Glutamatergic neuron (in vitro differentiated cells): ENCODE measurements around the gene TOMM40. TPM values are rescaled to one million over a fixed set of nuclear protein-coding genes. Genes with fewer than 3 reads are reported as not detected.

Experiments used
- DNase-seq: peaks from one replicate; pipeline ENCODE4 v3.0.0; 2022
- H3K27ac Mint-ChIP-seq: one replicate; pipeline ENCODE4 v1.8.0; 2020; ENCODE audit warnings: mild to moderate bottlenecking, mixed read lengths, inconsistent platforms; ENCODE audit not compliant: unreplicated experiment
- H3K27me3 Mint-ChIP-seq: one replicate; pipeline ENCODE4 v1.8.0; 2020; ENCODE audit warnings: mild to moderate bottlenecking, moderate library complexity, mixed read lengths, inconsistent platforms; ENCODE audit not compliant: unreplicated experiment
- H3K36me3 Mint-ChIP-seq: one replicate; pipeline ENCODE4 v1.8.0; 2020; ENCODE audit warnings: mild to moderate bottlenecking, mixed read lengths, inconsistent platforms; ENCODE audit not compliant: unreplicated experiment
- H3K4me1 Mint-ChIP-seq: one replicate; pipeline ENCODE4 v1.8.0; 2020; ENCODE audit warnings: mild to moderate bottlenecking, low read depth, mixed read lengths, inconsistent platforms; ENCODE audit not compliant: unreplicated experiment
- H3K4me3 Mint-ChIP-seq: one replicate; pipeline ENCODE4 v1.8.0; 2020; ENCODE audit warnings: mild to moderate bottlenecking, mixed read lengths, inconsistent platforms; ENCODE audit not compliant: unreplicated experiment
- H3K9me3 Mint-ChIP-seq: one replicate; pipeline ENCODE4 v1.8.0; 2020; ENCODE audit warnings: mild to moderate bottlenecking, moderate library complexity, mixed read lengths, inconsistent platforms; ENCODE audit not compliant: unreplicated experiment
- CTCF ChIP-seq: fragments of 200-600 bp; sonication (generic); IDR thresholded peaks from one replicate; pipeline ENCODE4 v1.5.0; 2021; ENCODE audit not compliant: partially characterized antibody, unreplicated experiment
- total RNA-seq: library from RNA; stranded (reverse); fragmentation: NEBNext Ultra II Directional; extraction: Animal tissue kit (Norgen Biotek cat#: 25700); gene quantifications from one replicate; pipeline ENCODE4 v1.2.1, GENCODE V29; 2021; ENCODE audit not compliant: unreplicated experiment

The TOMM40 gene
- total RNA-seq, 1 donor from 2014 or later = 57.8 TPM

GRCh38 chr19:44890366-44891015 lies 563 bp upstream of the TOMM40 start:
- H3K36me3 Mint-ChIP-seq = no peaks in the 10 kb centered on the region
- peaks cover 11% of the 10 kb centered on the region for H3K4me1 Mint-ChIP-seq
- no peak for DNase-seq
- peaks cover 15% of the 10 kb centered on the region for H3K9me3 Mint-ChIP-seq
- TF ChIP-seq CTCF = no peak
- H3K4me3 Mint-ChIP-seq = peak overlapping the region; percentile 88
- peaks cover 17% of the 10 kb centered on the region for H3K27me3 Mint-ChIP-seq
- H3K27ac Mint-ChIP-seq = peak overlapping the region; percentile 85

GRCh38 chr19:44892932-44893331 lies 1.9 kb downstream of the TOMM40 start:
- no peaks in the 10 kb centered on the region for H3K36me3 Mint-ChIP-seq
- H3K27ac Mint-ChIP-seq = no peak overlapping the region
- no peak for DNase-seq

GRCh38 chr19:44893332-44894051 lies 2.4 kb downstream of the TOMM40 start:
- no peak overlapping the region for H3K27ac Mint-ChIP-seq
- H3K4me3 Mint-ChIP-seq = peak overlapping the region; percentile 93
- DNase-seq = no peak
- no peak for TF ChIP-seq CTCF
- peaks cover 11% of the 10 kb centered on the region for H3K4me1 Mint-ChIP-seq
- H3K9me3 Mint-ChIP-seq = peaks cover 15% of the 10 kb centered on the region
- H3K36me3 Mint-ChIP-seq = no peaks in the 10 kb centered on the region
- H3K27me3 Mint-ChIP-seq = peaks cover 20% of the 10 kb centered on the region

More at GRCh38 chr19:44892932-44893331, 1.9 kb downstream of the TOMM40 start:
- Mint-ChIP-seq H3K4me1 (peaks cover 11% of the 10 kb centered on the region), H3K9me3 (peaks cover 15% of the 10 kb centered on the region), H3K4me3 (peak overlapping the region; percentile 93), H3K27me3 (peaks cover 20% of the 10 kb centered on the region)
- no peak for TF ChIP-seq CTCF

GRCh38 chr19:44894052-44894400 lies 3.0 kb downstream of the TOMM40 start:
- no peak overlapping the region for H3K4me3 Mint-ChIP-seq
- TF ChIP-seq CTCF = no peak
- no peak for DNase-seq
- H3K27me3 Mint-ChIP-seq = peaks cover 19% of the 10 kb centered on the region
- no peaks in the 10 kb centered on the region for H3K36me3 Mint-ChIP-seq
- no peak overlapping the region for H3K27ac Mint-ChIP-seq
- peaks cover 10% of the 10 kb centered on the region for H3K4me1 Mint-ChIP-seq
- H3K9me3 Mint-ChIP-seq = peaks cover 14% of the 10 kb centered on the region

GRCh38 chr19:44894946-44895345 lies 3.9 kb downstream of the TOMM40 start:
- peaks cover 13% of the 10 kb centered on the region for H3K9me3 Mint-ChIP-seq
- no peak overlapping the region for H3K4me3 Mint-ChIP-seq
- H3K36me3 Mint-ChIP-seq = no peaks in the 10 kb centered on the region
- TF ChIP-seq CTCF = no peak
- peaks cover 18% of the 10 kb centered on the region for H3K27me3 Mint-ChIP-seq
- H3K27ac Mint-ChIP-seq = no peak overlapping the region
- DNase-seq = no peak
- peaks cover 9% of the 10 kb centered on the region for H3K4me1 Mint-ChIP-seq
